H54 (cell line): ENCODE data around the gene HEY2.
"Not testable (repeated sequence)": the region's sequence is repeated elsewhere in the genome, so short reads cannot be mapped to it uniquely, and the experiment has no call there.

Source experiments
- DNase-seq: peaks from one replicate; pipeline ENCODE4 v3.0.0; 2011; ENCODE audit warnings: low spot score, mixed read lengths; ENCODE audit not compliant: insufficient read length
- FAIRE-seq: peaks from 3 replicates; lab custom pipeline; 2011; peaks lifted over from hg19 to GRCh38; lab: Jason Lieb, UNC
- POLR2A ChIP-seq: IDR thresholded peaks from 2 replicates; pipeline ENCODE4 v1.6.1; 2011; ENCODE audit warnings: low read depth, mild to moderate bottlenecking, low read length

The HEY2 gene

DNA sequence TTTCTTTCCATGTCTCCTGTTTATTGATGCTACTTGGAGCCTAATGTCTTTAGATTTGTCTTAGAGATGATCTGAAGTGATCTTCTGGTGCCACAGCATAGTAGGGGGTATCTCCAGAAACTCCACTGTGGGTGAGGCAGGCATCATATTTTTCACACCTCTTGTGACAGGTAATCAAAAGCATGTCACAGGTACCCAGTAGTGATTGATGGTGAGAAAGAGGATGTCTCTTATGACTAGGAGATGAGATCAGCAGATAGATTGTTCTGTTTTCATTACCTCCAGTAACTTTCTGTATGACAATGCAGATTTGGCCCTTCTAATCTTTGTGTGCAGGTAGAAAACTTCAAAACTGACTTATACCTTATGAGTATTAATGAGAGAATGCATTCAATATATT, 54.8 kb downstream of the HEY2 start:
- no peak for TF ChIP-seq POLR2A
- no peak for FAIRE-seq
- DNase-seq: no peak

- not testable (repeated sequence) for FAIRE-seq
These were observed 55.5 kb downstream of the HEY2 start for GRCh38 chr6:125804866-125805425.

GRCh38 chr6:125806813-125807212, 57.4 kb downstream of the HEY2 start:
- no peak for FAIRE-seq
- no peak for TF ChIP-seq POLR2A
- no peak for DNase-seq

More at GRCh38 chr6:125804866-125805425, 55.5 kb downstream of the HEY2 start:
- not testable (repeated sequence) for DNase-seq

DNA sequence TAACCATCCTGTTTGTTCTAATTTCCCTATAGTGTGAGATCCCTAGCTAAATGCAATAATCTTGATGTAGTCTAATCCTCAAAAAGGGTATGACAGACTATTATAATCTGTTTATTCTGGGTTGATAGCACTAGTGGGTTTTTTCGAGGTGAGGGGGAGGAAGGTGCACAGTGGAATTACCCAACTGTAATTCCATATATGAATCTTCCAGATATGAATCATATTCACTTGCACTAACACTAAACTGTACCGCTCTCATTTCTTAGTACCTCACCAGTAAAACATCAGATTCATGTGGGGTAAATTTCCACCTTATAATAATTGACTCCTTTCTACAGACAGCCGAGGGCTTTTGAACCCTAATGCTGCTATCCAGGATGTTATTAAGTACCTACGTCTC, 57.9 kb downstream of the HEY2 start:
- DNase-seq (no peak), FAIRE-seq (no peak)
- TF ChIP-seq POLR2A: no peak

DNA sequence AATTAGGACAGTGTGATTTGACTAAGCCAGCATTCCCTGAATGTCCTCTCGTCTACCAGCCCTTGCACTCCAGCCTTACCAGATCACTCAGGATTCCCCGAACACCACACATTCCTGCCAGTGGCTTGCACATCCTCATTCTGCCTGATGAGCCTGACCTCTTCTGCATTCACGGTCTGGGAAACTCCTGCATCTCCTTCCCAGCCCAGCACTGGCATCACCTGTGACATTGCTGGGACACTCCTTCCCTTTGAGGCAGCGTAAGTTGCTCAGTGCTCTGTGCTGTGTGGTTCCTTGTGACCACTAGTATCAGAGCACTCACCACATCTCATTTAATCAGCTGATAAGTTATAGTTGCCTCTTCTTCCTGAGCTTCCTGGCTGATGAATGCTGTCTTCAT, 58.6 kb downstream of the HEY2 start:
- DNase-seq (no peak), FAIRE-seq (no peak)
- no peak for TF ChIP-seq POLR2A

- FAIRE-seq (no peak), DNase-seq (no peak)
- no peak for TF ChIP-seq POLR2A
These were observed 59.2 kb downstream of the HEY2 start for GRCh38 chr6:125808591-125808990.

- no peak for FAIRE-seq
- no peak for DNase-seq
- no peak for TF ChIP-seq POLR2A
These were observed 60.2 kb downstream of the HEY2 start for GRCh38 chr6:125809570-125810170.

DNA sequence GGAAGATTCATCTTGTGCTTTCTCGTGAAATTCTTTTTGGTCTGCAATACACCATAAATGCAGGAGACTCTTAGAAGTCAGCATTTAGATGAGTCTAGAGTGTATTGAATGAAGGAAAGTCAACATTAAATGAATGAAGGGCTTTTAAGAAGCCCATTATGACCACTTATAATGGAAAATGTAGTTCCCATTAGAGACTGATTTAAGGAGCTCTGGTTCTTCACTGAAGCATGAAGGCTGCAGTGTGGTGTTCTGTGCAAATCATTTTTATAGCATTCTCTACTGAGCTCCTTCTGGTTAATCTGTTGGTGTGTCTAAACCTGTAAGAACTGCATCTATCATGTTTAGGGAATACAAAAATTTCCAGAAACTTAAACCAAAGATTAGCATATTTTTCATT, 61.0 kb downstream of the HEY2 start:
- no peak for FAIRE-seq
- DNase-seq: no peak
- TF ChIP-seq POLR2A: no peak
